ENCODE measurements around the gene RPSA. TPM values are rescaled to one million over a fixed set of nuclear protein-coding genes. Genes with fewer than 3 reads are reported as not detected.

RPSA gene
- total RNA-seq, 1 experiment from 2014 or later = 2,455 TPM

GRCh38 chr3:39426312-39426711 is 19.8 kb downstream of the RPSA start (continued):
- TF ChIP-seq ARID4B (CRISPR knock-in tag; IDR thresholded peaks at IDR 0.05; ENCODE audit: borderline replicate concordance) (no peak), KAT7 (CRISPR knock-in tag; IDR thresholded peaks at IDR 0.05; ENCODE audit: borderline replicate concordance) (no peak)

- TF ChIP-seq RORB (CRISPR knock-in tag; IDR thresholded peaks at IDR 0.05) (no peak), IRF2 (CRISPR knock-in tag; IDR thresholded peaks at IDR 0.05; ENCODE audit: borderline replicate concordance, low read depth) (no peak)
- POLR2A ChIA-PET = no interaction called here
- ATAC-seq = no peak
- no peak for DNase-seq (ENCODE audit: low spot score)
- H3K9me3 Mint-ChIP-seq = no peaks in the 10 kb centered on the region
- no peak overlapping the region for H3K4me3 Mint-ChIP-seq
- H3K4me1 Mint-ChIP-seq = peaks cover 3% of the 10 kb centered on the region; the same call in 1 of the 2 replicates
- H3K27ac Mint-ChIP-seq = no peak overlapping the region
- CTCF ChIA-PET = no interaction called here
- H3K27me3 Mint-ChIP-seq (ENCODE audit: low read depth) = no peaks in the 10 kb centered on the region
- H3K36me3 Mint-ChIP-seq = no peaks in the 10 kb centered on the region
Observed at GRCh38 chr3:39427506-39427905, 21.0 kb downstream of the RPSA start.

- CTCF ChIA-PET = interaction anchor here (2.4 kb wide), 1 partner anchor 19 kb away, joined by 7 read pairs; no protein-coding TSS in a partner anchor
- Mint-ChIP-seq H3K27me3 (ENCODE audit: low read depth) (no peaks in the 10 kb centered on the region), H3K4me1 (peaks cover 3% of the 10 kb centered on the region; the same call in 1 of the 2 replicates), H3K36me3 (no peaks in the 10 kb centered on the region), H3K27ac (no peak overlapping the region), H3K9me3 (no peaks in the 10 kb centered on the region), H3K4me3 (no peak overlapping the region)
- TF ChIP-seq ZNF671 (CRISPR knock-in tag; IDR thresholded peaks at IDR 0.05) (no peak), FOXP4 (CRISPR knock-in tag; IDR thresholded peaks at IDR 0.05) (no peak), AR (CRISPR knock-in tag; IDR thresholded peaks at IDR 0.05) (no peak), ZBTB21 (CRISPR knock-in tag; IDR thresholded peaks at IDR 0.05; ENCODE audit: borderline replicate concordance) (no peak), NFYB (CRISPR knock-in tag; conservative IDR thresholded peaks at IDR 0.05; ENCODE audit: low read depth) (no peak), MXD4 (CRISPR knock-in tag; IDR thresholded peaks at IDR 0.05; ENCODE audit: borderline replicate concordance) (no peak), USF1 (CRISPR knock-in tag; IDR thresholded peaks at IDR 0.05) (no peak), IRF1 (CRISPR knock-in tag; IDR thresholded peaks at IDR 0.05) (no peak), TEAD1 (CRISPR knock-in tag; IDR thresholded peaks at IDR 0.05) (no peak), OVOL2 (CRISPR knock-in tag; IDR thresholded peaks at IDR 0.05; ENCODE audit: borderline replicate concordance) (no peak), RORB (CRISPR knock-in tag; IDR thresholded peaks at IDR 0.05) (no peak)
- POLR2A ChIA-PET = no interaction called here
- ATAC-seq (peak; percentile 77), DNase-seq (ENCODE audit: low spot score) (no peak)
Observed at GRCh38 chr3:39428745-39429201, 22.3 kb downstream of the RPSA start.

Measured in WTC11 (cell line).